NCI-H2196 treated with DMSO at 0.1 percent for 48 hours (cell line): Measurements from ENCODE around the gene IGFBP1.

Experiments used
- DNase-seq: peaks from one replicate; lab custom pipeline; 2025; ENCODE audit not compliant: unreplicated experiment; lab: John Stamatoyannopoulos, UW

The IGFBP1 gene

DNA sequence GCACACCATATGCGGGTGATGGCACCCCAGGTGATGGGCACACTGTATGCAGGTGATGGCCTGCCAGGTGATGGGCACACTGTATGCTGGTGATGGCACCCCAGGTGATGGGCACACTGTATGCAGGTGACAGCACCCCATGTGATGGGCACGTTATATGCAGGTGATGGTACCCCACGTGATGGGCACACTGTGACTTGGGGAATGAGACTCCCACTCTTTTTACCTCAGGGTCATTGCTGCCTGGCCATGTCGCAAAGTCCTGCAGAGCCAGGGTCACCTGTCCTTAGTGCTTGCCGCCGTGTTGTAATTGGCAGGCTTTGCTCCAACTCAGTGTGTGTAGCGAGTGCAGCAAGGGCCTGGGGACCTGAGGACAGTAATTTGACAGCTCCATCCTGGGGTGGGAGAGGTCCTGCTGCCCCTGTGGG is 7.8 kb upstream of the IGFBP1 start:
- DNase-seq, result no peak

DNA sequence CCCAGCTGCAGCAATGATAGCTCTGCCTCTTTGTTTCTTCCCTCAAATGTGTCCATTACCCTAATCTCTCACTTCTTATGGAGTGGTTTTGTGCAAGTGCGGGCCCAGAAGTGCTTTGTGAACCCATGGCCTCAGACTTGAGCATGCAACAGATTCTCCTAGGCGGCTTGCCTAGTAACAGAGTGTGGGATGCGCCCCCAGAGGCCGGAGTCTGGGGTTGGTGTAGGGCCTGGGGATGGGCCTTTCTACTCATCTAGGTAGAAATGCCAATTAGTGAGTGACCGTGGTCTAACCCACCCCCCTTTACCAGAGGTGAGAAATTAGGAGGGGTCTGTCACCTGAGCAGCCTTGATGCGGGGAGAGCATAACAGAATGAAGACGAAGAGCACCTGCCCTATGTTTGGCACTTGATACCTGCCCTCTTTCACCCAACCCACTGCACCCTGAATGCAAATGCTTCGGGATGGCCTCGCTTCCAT is 7.0 kb upstream of the IGFBP1 start:
- no peak for DNase-seq

- DNase-seq, result no peak
These were observed 6.4 kb upstream of the IGFBP1 start for GRCh38 chr7:45881759-45882464.

- no peak for DNase-seq
These were observed 5.8 kb upstream of the IGFBP1 start for GRCh38 chr7:45882465-45882810.

- DNase-seq, result no peak
These were observed 4.2 kb upstream of the IGFBP1 start for GRCh38 chr7:45884136-45884535.

GRCh38 chr7:45885264-45885882 is 2.9 kb upstream of the IGFBP1 start:
- DNase-seq, result no peak

DNA sequence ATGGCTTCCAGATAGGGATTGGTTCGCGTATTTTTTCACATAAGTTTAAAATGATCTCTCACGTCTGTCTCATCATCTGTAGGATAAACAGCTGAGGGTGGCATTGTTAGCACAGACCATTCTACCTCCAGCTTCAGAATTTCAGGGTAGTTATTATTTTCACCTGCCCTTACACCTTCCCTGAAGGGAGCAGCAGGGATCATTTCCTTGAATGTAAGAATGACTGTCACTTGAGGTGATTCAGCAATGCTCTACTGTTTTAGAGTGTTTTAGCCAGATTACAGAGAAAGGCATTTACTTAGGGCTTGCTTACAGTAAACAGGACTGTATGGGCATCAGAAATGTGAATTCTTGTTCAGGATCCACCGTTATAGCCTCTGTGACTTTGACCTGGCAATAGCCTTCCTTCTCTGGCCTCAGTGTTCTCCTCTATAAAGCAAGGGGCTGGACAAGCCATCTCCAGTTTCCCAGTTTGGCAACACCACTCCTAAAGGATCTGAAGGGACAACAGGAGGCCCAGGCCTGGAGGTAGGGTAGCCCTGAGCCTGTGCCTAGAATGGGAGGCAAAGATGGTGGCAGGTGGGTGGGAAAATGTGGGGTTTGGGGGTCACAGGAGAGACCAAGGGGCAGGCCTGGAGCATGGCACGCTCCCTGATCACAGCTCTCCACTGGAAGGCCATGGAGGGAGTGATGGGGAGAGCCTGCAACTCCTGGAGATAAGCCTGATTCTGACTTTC is 1.2 kb upstream of the IGFBP1 start:
- no peak for DNase-seq

DNA sequence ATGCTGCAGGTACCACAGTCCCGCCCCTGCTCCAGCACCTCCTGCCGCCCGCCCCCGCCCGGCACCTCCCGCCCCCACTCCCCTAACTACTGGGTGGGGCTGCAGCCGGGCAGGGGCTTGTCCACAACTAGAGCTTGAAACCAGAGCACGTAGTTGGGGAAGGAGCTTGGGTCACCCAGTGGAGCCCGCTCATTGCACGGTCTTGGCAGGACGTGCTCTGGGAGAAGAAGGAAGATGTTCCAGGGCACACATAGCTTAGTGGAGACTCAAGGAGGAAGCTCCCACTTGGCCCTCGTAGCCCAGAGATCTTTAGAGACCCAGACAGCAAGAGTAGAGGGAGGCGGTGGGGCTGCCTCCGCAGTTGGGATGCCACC is 692 bp downstream of the IGFBP1 start:
- DNase-seq, result no peak

DNA sequence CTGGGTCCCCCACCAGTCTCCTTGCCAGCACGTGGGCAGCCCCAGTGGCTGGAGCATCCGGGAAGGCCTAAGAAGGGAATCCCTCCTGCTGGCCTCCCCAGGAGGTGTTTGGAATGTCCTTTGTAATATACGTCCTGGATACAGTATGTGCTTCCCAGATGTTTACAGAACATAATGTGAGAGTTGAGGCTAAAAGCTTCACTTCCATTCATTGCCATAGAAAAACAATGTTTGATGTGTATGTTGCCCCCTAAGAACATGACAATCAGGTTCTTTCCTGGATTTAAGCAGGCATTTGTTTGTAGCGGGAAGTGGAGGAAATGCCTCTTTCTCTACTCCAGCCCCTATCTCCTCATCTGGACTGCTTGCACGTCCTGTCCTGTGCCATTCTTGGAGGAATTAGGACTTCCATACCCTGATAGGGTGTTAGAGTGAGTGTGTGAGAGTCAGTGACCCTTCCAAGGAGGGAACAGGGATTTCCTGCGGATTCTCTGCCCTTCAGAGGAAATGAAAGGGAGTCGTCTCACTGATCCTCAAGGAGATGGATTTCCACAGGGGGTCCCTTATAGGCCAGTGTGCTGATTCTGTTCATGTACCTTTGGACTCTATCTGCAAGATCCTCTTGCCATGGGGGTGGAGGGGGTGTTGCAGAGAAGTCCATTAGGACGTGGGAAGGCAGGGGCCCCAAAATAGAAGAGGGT is 1.2 kb downstream of the IGFBP1 start:
- no peak for DNase-seq

DNA sequence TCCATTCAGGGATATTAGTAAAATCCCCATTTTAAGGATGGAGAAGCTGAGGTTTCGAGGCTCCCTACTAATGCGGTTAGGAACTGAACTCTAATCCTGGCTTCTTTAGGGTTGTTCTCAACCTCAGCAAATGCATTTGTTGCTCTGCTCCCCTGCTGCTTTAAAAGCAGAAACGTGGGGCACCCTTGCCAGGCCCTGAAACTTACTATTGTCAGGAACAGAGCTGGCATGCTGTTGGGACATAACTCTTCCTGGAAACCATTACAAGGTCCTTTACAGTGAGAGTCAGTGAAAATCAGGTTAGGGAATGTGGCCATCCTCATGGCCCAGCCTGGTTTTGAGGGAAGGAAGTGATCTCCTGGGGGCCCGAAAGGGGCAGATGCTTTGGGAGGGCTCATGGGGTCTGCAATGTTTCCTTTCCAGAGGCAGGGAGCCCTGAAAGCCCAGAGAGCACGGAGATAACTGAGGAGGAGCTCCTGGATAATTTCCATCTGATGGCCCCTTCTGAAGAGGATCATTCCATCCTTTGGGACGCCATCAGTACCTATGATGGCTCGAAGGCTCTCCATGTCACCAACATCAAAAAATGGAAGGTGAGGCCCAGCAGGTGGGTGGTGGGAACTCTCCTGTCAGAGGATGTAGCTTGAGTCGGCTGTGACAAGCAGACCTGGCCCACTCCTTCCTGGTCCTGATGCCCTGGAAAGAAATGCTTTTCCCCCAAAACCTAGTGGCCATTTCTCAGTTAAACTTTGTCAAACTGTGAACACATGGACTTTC is 2.0 kb downstream of the IGFBP1 start:
- DNase-seq, result no peak

DNA sequence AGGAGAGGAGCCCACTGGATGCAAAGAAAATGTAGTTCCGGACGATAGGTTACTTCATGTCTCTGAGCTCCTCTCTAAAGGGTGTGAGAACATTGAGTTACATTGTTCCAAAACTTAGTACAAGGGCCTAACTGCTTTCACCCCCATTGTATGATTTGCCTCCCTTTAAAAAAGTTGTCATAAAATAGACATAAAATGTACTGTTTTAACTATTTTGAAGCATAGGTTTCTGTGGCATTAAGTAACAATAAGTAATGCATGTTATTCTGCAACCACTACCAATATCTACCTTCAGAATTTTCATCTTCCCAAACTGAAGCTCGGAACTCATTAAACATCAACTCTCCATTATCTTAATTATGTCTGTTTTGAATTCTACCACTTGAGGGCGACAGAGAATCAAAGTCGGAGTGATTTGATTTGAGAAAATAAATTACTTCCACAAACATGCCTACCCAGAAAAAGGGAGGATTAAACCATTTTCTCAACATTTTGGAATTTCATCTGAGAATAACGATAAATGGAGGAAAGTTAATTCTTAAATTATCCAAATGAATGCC is 2.7 kb downstream of the IGFBP1 start:
- DNase-seq, result no peak

- DNase-seq, result no peak
These were observed 3.4 kb downstream of the IGFBP1 start for GRCh38 chr7:45891462-45892402.

DNA sequence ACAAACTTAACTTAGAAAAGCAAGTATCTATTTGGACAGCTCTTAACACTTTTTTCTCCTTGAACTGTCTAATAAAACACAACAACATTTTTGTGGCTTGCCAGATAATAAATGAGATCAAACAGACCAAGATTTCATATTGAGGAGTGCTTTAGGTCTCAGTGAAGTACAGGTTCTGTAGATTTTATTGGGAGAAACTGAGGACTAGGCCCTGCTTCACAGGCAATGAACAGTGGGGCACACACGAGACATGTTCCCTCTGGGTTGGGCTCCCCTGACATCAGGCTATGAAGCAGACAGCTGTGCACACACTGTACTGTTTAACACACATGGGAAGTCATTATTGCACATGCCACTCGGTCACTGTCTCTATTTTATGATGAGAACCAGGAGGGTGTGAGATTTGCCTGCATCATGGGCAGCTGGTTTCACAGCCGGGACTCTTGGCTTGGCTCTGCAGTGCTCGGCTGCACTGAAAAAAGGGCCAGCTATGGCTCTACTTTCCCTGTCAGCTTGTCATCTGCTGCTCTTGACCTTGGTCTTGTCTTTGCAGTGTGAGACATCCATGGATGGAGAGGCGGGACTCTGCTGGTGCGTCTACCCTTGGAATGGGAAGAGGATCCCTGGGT is 4.2 kb downstream of the IGFBP1 start:
- DNase-seq, result no peak

GRCh38 chr7:45893374-45893995 is 5.2 kb downstream of the IGFBP1 start:
- DNase-seq, result no peak

DNA sequence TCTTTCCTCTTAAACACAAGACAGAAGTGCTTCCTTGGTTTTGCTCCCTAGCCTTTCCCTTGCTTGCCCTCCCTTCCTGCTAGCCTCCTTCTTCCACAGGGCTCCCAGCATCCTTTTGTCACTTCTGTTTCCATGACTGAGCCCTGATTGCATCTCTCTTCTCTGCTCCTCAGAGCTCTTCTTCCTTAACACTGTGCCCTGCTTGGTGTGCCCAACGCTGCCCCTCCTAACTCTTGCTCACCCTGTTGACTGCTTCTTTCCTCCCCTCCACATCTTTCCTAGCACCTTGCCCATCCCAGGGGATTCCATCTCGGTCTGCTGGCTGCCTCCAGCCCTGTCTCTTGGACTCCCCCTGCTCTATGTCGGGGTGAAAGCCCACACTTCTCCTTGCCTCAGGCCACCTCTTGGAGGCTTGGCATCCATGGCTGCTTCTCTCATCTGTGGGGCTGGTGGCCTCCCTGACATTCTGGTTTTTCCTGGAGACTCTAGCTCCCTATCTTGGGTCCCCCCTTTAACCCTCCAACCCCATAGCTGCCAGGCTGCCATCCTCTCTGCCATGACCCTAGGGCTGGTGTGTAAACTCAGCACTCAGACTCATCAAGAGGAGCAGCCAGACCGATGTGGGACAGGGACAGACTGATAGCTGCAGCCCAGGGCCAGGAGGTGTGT is 5.8 kb downstream of the IGFBP1 start:
- no peak for DNase-seq

GRCh38 chr7:45894665-45895062 is 6.4 kb downstream of the IGFBP1 start:
- no peak for DNase-seq

GRCh38 chr7:45897042-45897690 is 8.9 kb downstream of the IGFBP1 start:
- DNase-seq, result no peak

- DNase-seq, result no peak
These were observed 9.9 kb downstream of the IGFBP1 start for GRCh38 chr7:45898222-45898621.
